Hair follicle dermal papilla cell (primary cell): ENCODE results near the gene SOX14. TPM values are rescaled to one million over a fixed set of nuclear protein-coding genes. Genes with fewer than 3 reads are reported as not detected.

Experiments
- total RNA-seq: library from RNA; depleted of rRNA; stranded (reverse); fragments of >200 nt; gene quantifications from 2 replicates; pipeline ENCODE4 v1.2.3, GENCODE V29; 2012

The SOX14 gene
- not detected in 2 replicates for total RNA-seq

DNA sequence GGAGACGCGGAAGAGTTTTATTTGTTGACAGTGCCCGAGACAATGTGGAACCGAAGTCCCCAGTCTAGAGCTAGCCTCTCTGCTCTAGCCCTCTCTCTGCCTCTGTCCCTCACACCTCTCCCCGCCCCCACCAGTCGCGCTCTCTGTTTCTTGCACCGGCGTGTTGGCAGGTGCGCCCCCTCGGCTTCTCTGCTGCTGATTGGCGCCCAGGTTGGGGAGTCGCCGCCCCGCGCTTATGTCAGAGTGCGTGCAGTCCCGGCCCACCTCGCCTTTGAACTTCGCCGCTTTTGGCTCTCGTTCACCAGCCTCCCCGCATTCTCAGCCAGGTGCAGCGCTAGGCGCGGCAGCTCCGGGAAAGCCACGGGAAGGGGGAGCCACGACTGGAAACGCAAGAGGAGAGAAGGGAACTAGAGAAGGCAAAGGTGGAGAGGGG is at the start of gene SOX14:
TSS of gene SOX14 (plus strand) at position 315 of the 433 bp plus-strand sequence. CDS start 470 bp downstream, outside the sequence.

Other genes starting within 250 kb of the SOX14 start
- under 0.01 TPM in 1 of 2 replicates, not detected in the other for gene CLDN18, start 245.8 kb downstream of the SOX14 start, total RNA-seq